HCT116 (cell line): ENCODE data around the gene GNAI3. TPM values are rescaled to one million over a fixed set of nuclear protein-coding genes. Genes with fewer than 3 reads are reported as not detected.

Experiments used
- ATAC-seq: fragments of 200-7000 bp; cut with Tn5 transposase; 2 replicates; pipeline ENCODE4 v1.9.1; 2020; ENCODE audit warnings: mild to moderate bottlenecking, moderate library complexity
- BruUV-seq: library from RNA; stranded (reverse); fragments of 400-500 nt; replicated peaks from 2 replicates; lab custom pipeline; 2021; lab: Mats Ljungman, UMichigan
- CTCF ChIA-PET: fragments of 300-600 bp; sonication (Branson Sonifier 250); formaldehyde crosslinking; loops from one replicate; lab custom pipeline; 2021; ENCODE audit warnings: antibody characterized with exemption; lab: Charles Lee
- POLR2A ChIA-PET: fragments of 300-600, 350-600 bp; sonication (Branson Sonifier 250); formaldehyde crosslinking; loops from one replicate; lab custom pipeline; 2021; ENCODE audit warnings: antibody characterized with exemption; lab: Charles Lee
- RAD21 ChIA-PET, 2 experiments: fragments of 300-600 bp; sonication (Branson Sonifier 250); formaldehyde crosslinking; loops; one replicate each; lab custom pipeline; 2023; ENCODE audit warnings: low total read pairs in 2 of 2; ENCODE audit not compliant: uncharacterized antibody in 2 of 2, unreplicated experiment in 2 of 2, low non-redundant PET in 1 of 2; lab: Charles Lee
- DNase-seq: peaks from one replicate; pipeline ENCODE4 v3.0.0-alpha.2; 2010; ENCODE audit warnings: low read depth, low spot score
- H2AFZ ChIP-seq: fragments of 200-600 bp; shearing (Covaris generic), sonication (generic); 2 replicates; pipeline ENCODE4 v1.6.1; 2017; ENCODE audit warnings: low read depth, mixed run types, mixed read lengths, antibody characterized with exemption, low read length; ENCODE audit not compliant: poor library complexity, severe bottlenecking
- H3K27ac ChIP-seq: 2 replicates; pipeline ENCODE4 v1.5.1; 2012; ENCODE audit warnings: low read depth, low read length
- H3K27me3 ChIP-seq: fragments of 200-600 bp; sonication (generic); 2 replicates; pipeline ENCODE4 v1.6.1; 2016; ENCODE audit warnings: mixed run types, low read length, mixed read lengths; ENCODE audit not compliant: insufficient read depth
- H3K36me3 ChIP-seq, 2 experiments: fragments of 200-500 bp in 1 of 2; fragments of 200-600 bp in 1 of 2; sonication (Bioruptor generic) in 1 of 2; sonication (generic) in 1 of 2; 2 replicates each; pipeline versions ENCODE4 v1.5.1 to v1.6.1; 2014 to 2016; ENCODE audit warnings: low read length in 2 of 2, inconsistent platforms in 1 of 2, mixed read lengths in 1 of 2, mixed run types in 1 of 2; ENCODE audit not compliant: insufficient read depth in 2 of 2, control insufficient read depth in 1 of 2
- H3K4me1 ChIP-seq, 2 experiments: fragments of 200-600 bp in 1 of 2; sonication (generic) in 1 of 2; 2 replicates each; pipeline versions ENCODE4 v1.5.1 to v1.6.1; 2012 to 2017; ENCODE audit warnings: low read length in 2 of 2, inconsistent platforms in 1 of 2, mild to moderate bottlenecking in 1 of 2, mixed read lengths in 1 of 2, mixed run types in 1 of 2, moderate library complexity in 1 of 2; ENCODE audit not compliant: insufficient read depth in 2 of 2, control insufficient read depth in 1 of 2
- H3K4me2 ChIP-seq: fragments of 200-600 bp; sonication (generic); 2 replicates; pipeline ENCODE4 v1.6.1; 2017; ENCODE audit warnings: mixed run types, low read length, mixed read lengths
- H3K4me3 ChIP-seq, 2 experiments: fragments of 200-600 bp in 1 of 2; sonication (generic) in 1 of 2; replicated peaks in 1 of 2; 2 replicates each; pipeline ENCODE4 v1.5.1; 2011 to 2016; ENCODE audit warnings: low read length in 2 of 2, control low read depth in 1 of 2, low read depth in 1 of 2, mild to moderate bottlenecking in 1 of 2, mixed read lengths in 1 of 2, mixed run types in 1 of 2
- H3K79me2 ChIP-seq: fragments of 200-600 bp; sonication (generic); 2 replicates; pipeline ENCODE4 v1.6.1; 2017; ENCODE audit warnings: mild to moderate bottlenecking, mixed run types, low read length, moderate library complexity, mixed read lengths; ENCODE audit not compliant: insufficient read depth
- H3K9ac ChIP-seq: fragments of 200-600 bp; sonication (generic); 2 replicates; pipeline ENCODE4 v1.6.1; 2016; ENCODE audit warnings: low read length, mixed read lengths
- H3K9me2 ChIP-seq: fragments of 200-600 bp; sonication (generic), shearing (Covaris generic); 2 replicates; pipeline ENCODE4 v1.6.1; 2017; ENCODE audit warnings: mixed run types, mild to moderate bottlenecking, moderate library complexity; ENCODE audit not compliant: insufficient read depth
- H3K9me3 ChIP-seq, 2 experiments: fragments of 200-500 bp in 1 of 2; fragments of 200-600 bp in 1 of 2; sonication (Bioruptor generic) in 1 of 2; sonication (generic) in 1 of 2; 2 replicates each; pipeline ENCODE4 v1.6.1; 2014 to 2017; ENCODE audit warnings: low read length in 2 of 2, mixed read lengths in 2 of 2, inconsistent platforms in 1 of 2, low read depth in 1 of 2, mild to moderate bottlenecking in 1 of 2, mixed run types in 1 of 2, moderate library complexity in 1 of 2; ENCODE audit not compliant: control insufficient read depth in 1 of 2, insufficient read depth in 1 of 2
- H4K20me1 ChIP-seq: fragments of 200-600 bp; sonication (generic), shearing (Covaris generic); 2 replicates; pipeline ENCODE4 v1.6.1; 2017; ENCODE audit warnings: mixed run types, mild to moderate bottlenecking, moderate library complexity; ENCODE audit not compliant: insufficient read depth
- ATF3 ChIP-seq: IDR thresholded peaks from 2 replicates; pipeline ENCODE4 v1.6.1; 2012
- CEBPB ChIP-seq: IDR thresholded peaks from 2 replicates; pipeline ENCODE4 v1.6.1; 2012; ENCODE audit warnings: low read depth
- CTCF ChIP-seq, 3 experiments: fragments of 200-600 bp in 1 of 3; sonication (generic) in 1 of 3; IDR thresholded peaks in 2 of 3; conservative IDR thresholded peaks in 1 of 3; 2 replicates each; pipeline ENCODE4 v1.5.1; 2012 to 2017; ENCODE audit warnings: low read depth in 2 of 3, low read length in 2 of 3, antibody characterized with exemption in 1 of 3, borderline replicate concordance in 1 of 3, control low read depth in 1 of 3, mild to moderate bottlenecking in 1 of 3, mixed read lengths in 1 of 3, mixed run types in 1 of 3, moderate library complexity in 1 of 3; ENCODE audit not compliant: insufficient read depth in 1 of 3
- ELF1 ChIP-seq: IDR thresholded peaks from 2 replicates; pipeline ENCODE4 v1.6.1; 2012; ENCODE audit warnings: low read depth, borderline replicate concordance
- EZH2 ChIP-seq: fragments of 200-600 bp; sonication (generic); IDR thresholded peaks from 2 replicates; pipeline ENCODE4 v1.6.1; 2017; ENCODE audit warnings: antibody characterized with exemption, mixed run types
- EZH2phosphoT487 ChIP-seq: fragments of 200-600 bp; IDR thresholded peaks from 2 replicates; pipeline ENCODE4 v1.6.1; 2018; ENCODE audit warnings: antibody characterized with exemption, borderline replicate concordance
- FOSL1 ChIP-seq: IDR thresholded peaks from 2 replicates; pipeline ENCODE4 v1.6.1; 2012; ENCODE audit warnings: low read depth
- JUND ChIP-seq: IDR thresholded peaks from 2 replicates; pipeline ENCODE4 v1.6.1; 2012
- POLR2AphosphoS5 ChIP-seq: IDR thresholded peaks from 2 replicates; pipeline ENCODE4 v1.6.1; 2011; ENCODE audit warnings: mild to moderate bottlenecking, low read depth, low read length, moderate library complexity
- REST ChIP-seq: IDR thresholded peaks from 2 replicates; pipeline ENCODE4 v1.6.1; 2012; ENCODE audit warnings: low read depth
- SIN3A ChIP-seq: IDR thresholded peaks from 2 replicates; pipeline ENCODE4 v1.6.1; 2012; ENCODE audit warnings: low read depth
- SRF ChIP-seq: IDR thresholded peaks from 2 replicates; pipeline ENCODE4 v1.6.1; 2012; ENCODE audit warnings: low read depth
- ZBTB33 ChIP-seq: IDR thresholded peaks from 2 replicates; pipeline ENCODE4 v1.6.1; 2011; ENCODE audit warnings: mild to moderate bottlenecking, low read length, moderate library complexity; ENCODE audit not compliant: insufficient replicate concordance; ENCODE audit errors: extremely low read depth
- ZFX ChIP-seq: fragments of 450-650 bp; IDR thresholded peaks from 2 replicates; pipeline ENCODE4 v1.6.1; 2017
- intact Hi-C: fragments of 100-400 bp; cut with micrococcal nuclease; formaldehyde crosslinking; loops from 2 replicates; pipeline ENCODE4 v1.10.0; 2022
- total RNA-seq: library from RNA; stranded (reverse); gene quantifications from one replicate; pipeline ENCODE4 v1.2.1, GENCODE V29; 2021; ENCODE audit not compliant: unreplicated experiment

GNAI3 gene
- total RNA-seq, 1 experiment from 2014 or later, result 9.5 TPM

GRCh38 chr1:109664671-109665070, 116.3 kb downstream of the GNAI3 start (continued):
- TF ChIP-seq EZH2phosphoT487 (no peak), EZH2 (no peak), CEBPB (no peak), ZFX (no peak), JUND (no peak), SIN3A (no peak)

GRCh38 chr1:109667452-109668122, 119.2 kb downstream of the GNAI3 start, which contains the start of gene GSTM2:
GSTM2 (plus strand) TSS chr1:109668057; CDS start chr1:109668116, 59 bp downstream.
- DNase-seq (no peak), ATAC-seq (peak; percentile 74)
- Histone ChIP-seq H3K9me2 (no peaks in the 10 kb centered on the region), H3K27me3 (no peaks in the 10 kb centered on the region), H4K20me1 (no peaks in the 10 kb centered on the region), H3K9ac (no peak within 1 kb of the TSS), H3K27ac (no peak within 1 kb of the TSS), H3K4me1 (peaks cover 0 to 4% of the 10 kb centered on the region in 2 experiments; a peak in 1 of 4 replicates)
- BruUV-seq, result no TSS peak
- ChIA-PET CTCF (no interaction called here), RAD21 (no interaction called here)
- intact Hi-C loops, result no loop called here
- TF ChIP-seq ELF1 (no peak), JUND (no peak), REST (no peak), FOSL1 (no peak), SRF (no peak), CTCF (IDR thresholded peaks at IDR 0.05 in 2 of 3, conservative IDR thresholded peaks at IDR 0.05 in 1 of 3; ENCODE audit: borderline replicate concordance in 1 of 3, insufficient read depth in 1 of 3, low read depth in 2 of 3, low read length in 2 of 3) (no peak), ATF3 (no peak), ZBTB33 (no peak), POLR2AphosphoS5 (no peak)
- TF ChIP-seq, all 23 proteins: peak for 0
- H3K36me3 ChIP-seq, result no peaks in the 10 kb centered on the region
- H3K79me2 ChIP-seq, result no peaks in the 10 kb centered on the region
- POLR2A ChIA-PET, result no interaction called here
- H2AFZ ChIP-seq, result no peak within 1 kb of the TSS
- no peaks in the 10 kb centered on the region for H3K9me3 ChIP-seq
- no peak within 1 kb of the TSS for H3K4me2 ChIP-seq
- H3K4me3 ChIP-seq, result no peak within 1 kb of the TSS
